ENCODE measurements around the gene MYH16. TPM values are rescaled to one million over a fixed set of nuclear protein-coding genes. Genes with fewer than 3 reads are reported as not detected.
A peak's percentile ranks its signal among the peaks of the same experiment; 100 is the strongest.
"Not testable (repeated sequence)": the region's sequence is repeated elsewhere in the genome, so short reads cannot be mapped to it uniquely, and the experiment has no call there.

Gene MYH16
- total and polyA plus RNA-seq, 2 experiments from 2014 or later = not detected

- no peaks in the 10 kb centered on the region for H3K36me3 ChIP-seq (ENCODE audit: insufficient read depth)
- H3K9me3 Mint-ChIP-seq = no peaks in the 10 kb centered on the region; the same call in 2 of the 3 replicates
- peaks cover 6% of the 10 kb centered on the region; the same call in 2 of the 3 replicates for H3K4me1 Mint-ChIP-seq
- no peaks in the 10 kb centered on the region for H3K27me3 ChIP-seq (ENCODE audit: insufficient read depth)
- TF ChIP-seq POLR2AphosphoS5 (IDR thresholded peaks at IDR 0.05; ENCODE audit: low read depth) (no peak), STAT1 (IDR thresholded peaks at IDR 0.05; ENCODE audit: unreplicated experiment) (no peak), EZH2phosphoT487 (IDR thresholded peaks at IDR 0.05; ENCODE audit: unreplicated experiment) (no peak), CREB1 (CRISPR knock-in tag; IDR thresholded peaks at IDR 0.05; ENCODE audit: low read depth) (no peak)
- H3K4me1 ChIP-seq (ENCODE audit: insufficient read depth) = no peaks in the 10 kb centered on the region
- H3K4me2 ChIP-seq = no peak overlapping the region
- no peaks in the 10 kb centered on the region for H4K20me1 ChIP-seq (replicated peaks; ENCODE audit: insufficient read depth)
- peaks cover 4% of the 10 kb centered on the region for H3K27me3 Mint-ChIP-seq (ENCODE audit: insufficient read depth, low read depth, poor library complexity)
- DNase-seq (ENCODE audit: low spot score) (peak; percentile 33), ATAC-seq (peak; percentile 56)
- H2AFZ ChIP-seq = peak overlapping the region; percentile 33; the same call in 1 of the 2 replicates
- H3K27ac Mint-ChIP-seq = no peak overlapping the region
- H3F3A ChIP-seq (replicated peaks; ENCODE audit: low read depth) = no peaks in the 10 kb centered on the region
- no peaks in the 10 kb centered on the region for H3K79me2 ChIP-seq (replicated peaks; ENCODE audit: insufficient read depth)
- H3K27ac ChIP-seq (ENCODE audit: low read depth) = no peak overlapping the region
- H3K36me3 Mint-ChIP-seq (ENCODE audit: low read depth) = no peaks in the 10 kb centered on the region; the same call in 2 of the 3 replicates
- H3K9me2 ChIP-seq (ENCODE audit: insufficient read depth) = no peaks in the 10 kb centered on the region
- H3K4me3 ChIP-seq = no peak overlapping the region
- H3K4me3 Mint-ChIP-seq = no peak overlapping the region
Measured at GRCh38 chr7:99289185-99289584, 16.5 kb downstream of the MYH16 start.

GRCh38 chr7:99290148-99290547 lies 17.5 kb downstream of the MYH16 start:
- H3K27me3 Mint-ChIP-seq (ENCODE audit: insufficient read depth, low read depth, poor library complexity); H3K4me3 ChIP-seq; H3K36me3 ChIP-seq (ENCODE audit: insufficient read depth); H3K9me2 ChIP-seq (ENCODE audit: insufficient read depth); H3K27ac ChIP-seq (ENCODE audit: low read depth); H3K4me2 ChIP-seq; H3F3A ChIP-seq (replicated peaks; ENCODE audit: low read depth); H3K4me1 Mint-ChIP-seq; H3K9me3 Mint-ChIP-seq; H3K27ac Mint-ChIP-seq; H3K4me1 ChIP-seq (ENCODE audit: insufficient read depth); H3K27me3 ChIP-seq (ENCODE audit: insufficient read depth); H3K79me2 ChIP-seq (replicated peaks; ENCODE audit: insufficient read depth); H3K4me3 Mint-ChIP-seq; H2AFZ ChIP-seq; ATAC-seq; DNase-seq (ENCODE audit: low spot score); H4K20me1 ChIP-seq (replicated peaks; ENCODE audit: insufficient read depth); H3K36me3 Mint-ChIP-seq (ENCODE audit: low read depth): not testable (repeated sequence)

- Histone ChIP-seq H3K4me2 (no peak overlapping the region), H2AFZ (no peak overlapping the region), H3K36me3 (ENCODE audit: insufficient read depth) (no peaks in the 10 kb centered on the region), H3K79me2 (replicated peaks; ENCODE audit: insufficient read depth) (no peaks in the 10 kb centered on the region), H3K27me3 (ENCODE audit: insufficient read depth) (no peaks in the 10 kb centered on the region), H3K27ac (ENCODE audit: low read depth) (no peak overlapping the region), H3F3A (replicated peaks; ENCODE audit: low read depth) (no peaks in the 10 kb centered on the region), H3K4me3 (no peak overlapping the region), H3K9me2 (ENCODE audit: insufficient read depth) (no peaks in the 10 kb centered on the region), H3K4me1 (ENCODE audit: insufficient read depth) (no peaks in the 10 kb centered on the region), H4K20me1 (replicated peaks; ENCODE audit: insufficient read depth) (no peaks in the 10 kb centered on the region)
- Mint-ChIP-seq H3K4me3 (no peak overlapping the region), H3K27me3 (ENCODE audit: insufficient read depth, low read depth, poor library complexity) (no peaks in the 10 kb centered on the region), H3K4me1 (peaks cover 6% of the 10 kb centered on the region; the same call in 2 of the 3 replicates), H3K27ac (no peak overlapping the region), H3K9me3 (no peaks in the 10 kb centered on the region; the same call in 2 of the 3 replicates), H3K36me3 (ENCODE audit: low read depth) (no peaks in the 10 kb centered on the region)
- DNase-seq (ENCODE audit: low spot score) = no peak
- no peak for ATAC-seq
- TF ChIP-seq CREB1 (CRISPR knock-in tag; IDR thresholded peaks at IDR 0.05; ENCODE audit: low read depth) (no peak), ETS1 (IDR thresholded peaks at IDR 0.05) (no peak), ZNF462 (CRISPR knock-in tag; IDR thresholded peaks at IDR 0.05) (no peak), CTCF (conservative IDR thresholded peaks at IDR 0.05; ENCODE audit: low read depth in 2 of 2) (no peak)
Measured at GRCh38 chr7:99290980-99291607, 18.5 kb downstream of the MYH16 start.
